A673 (cell line): Measurements from ENCODE around the gene KRT86.

Experiments used
- EZH2 ChIP-seq: fragments of 200-600 bp; sonication (generic); IDR thresholded peaks from 2 replicates; pipeline ENCODE4 v1.6.1; 2017; ENCODE audit warnings: borderline replicate concordance, low read depth, mild to moderate bottlenecking, mixed read lengths, antibody characterized with exemption, low read length; ENCODE audit not compliant: poor library complexity, severe bottlenecking
- TF ChIP-seq, protein P1 (sequence below): fragments of 300-800, 200-600 bp; sonication (generic); conservative IDR thresholded peaks from 2 replicates; pipeline ENCODE4 v1.5.1; 2017; ENCODE audit warnings: low read depth, mild to moderate bottlenecking, antibody characterized with exemption, low read length, moderate library complexity, mixed read lengths

DNA sequence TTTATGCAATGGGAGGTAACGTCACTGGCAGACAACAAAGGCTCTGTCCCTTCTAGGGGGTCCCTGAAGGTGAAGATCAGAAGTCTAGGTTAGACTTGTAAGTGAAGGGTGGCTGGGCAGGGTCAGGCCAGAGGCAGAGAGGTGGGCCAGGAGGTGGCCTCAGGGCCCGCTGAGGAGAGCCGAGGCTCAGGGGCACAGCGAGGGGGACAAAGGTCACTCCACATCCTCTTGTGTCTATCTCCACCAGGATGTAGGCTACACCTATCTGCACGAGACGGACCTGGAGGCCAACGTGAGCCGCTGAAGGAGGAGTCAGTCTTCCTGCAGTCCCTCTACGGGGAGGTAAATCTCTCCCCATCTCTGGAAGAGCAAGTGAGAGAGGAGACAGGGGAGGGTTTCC lies 72.6 kb downstream of the KRT86 start:
- TF ChIP-seq, protein P1, sequence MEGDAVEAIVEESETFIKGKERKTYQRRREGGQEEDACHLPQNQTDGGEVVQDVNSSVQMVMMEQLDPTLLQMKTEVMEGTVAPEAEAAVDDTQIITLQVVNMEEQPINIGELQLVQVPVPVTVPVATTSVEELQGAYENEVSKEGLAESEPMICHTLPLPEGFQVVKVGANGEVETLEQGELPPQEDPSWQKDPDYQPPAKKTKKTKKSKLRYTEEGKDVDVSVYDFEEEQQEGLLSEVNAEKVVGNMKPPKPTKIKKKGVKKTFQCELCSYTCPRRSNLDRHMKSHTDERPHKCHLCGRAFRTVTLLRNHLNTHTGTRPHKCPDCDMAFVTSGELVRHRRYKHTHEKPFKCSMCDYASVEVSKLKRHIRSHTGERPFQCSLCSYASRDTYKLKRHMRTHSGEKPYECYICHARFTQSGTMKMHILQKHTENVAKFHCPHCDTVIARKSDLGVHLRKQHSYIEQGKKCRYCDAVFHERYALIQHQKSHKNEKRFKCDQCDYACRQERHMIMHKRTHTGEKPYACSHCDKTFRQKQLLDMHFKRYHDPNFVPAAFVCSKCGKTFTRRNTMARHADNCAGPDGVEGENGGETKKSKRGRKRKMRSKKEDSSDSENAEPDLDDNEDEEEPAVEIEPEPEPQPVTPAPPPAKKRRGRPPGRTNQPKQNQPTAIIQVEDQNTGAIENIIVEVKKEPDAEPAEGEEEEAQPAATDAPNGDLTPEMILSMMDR: no peak
- no peak for TF ChIP-seq EZH2
